K562 (cell line): ENCODE data around the gene EFNA2. TPM values are rescaled to one million over a fixed set of nuclear protein-coding genes. Genes with fewer than 3 reads are reported as not detected.

Experiments used
- COPS2 ChIP-seq: fragments of 450-650 bp; conservative IDR thresholded peaks from 2 replicates; pipeline ENCODE4 v1.6.1; 2016; ENCODE audit warnings: mild to moderate bottlenecking, moderate library complexity
- CREB1 ChIP-seq, 2 experiments: sonication (generic) in 1 of 2; formaldehyde crosslinking in 1 of 2; IDR thresholded peaks; 2 replicates each; pipeline versions ENCODE4 v1.6.1 to v1.8.0; 2012 to 2022; ENCODE audit warnings: inconsistent platforms in 1 of 2, mild to moderate bottlenecking in 1 of 2, missing genetic modification reagents in 1 of 2, moderate library complexity in 1 of 2
- HDAC2 ChIP-seq: fragments of 450-650 bp; IDR thresholded peaks from 2 replicates; pipeline ENCODE4 v1.6.1; 2016; ENCODE audit warnings: mild to moderate bottlenecking
- IRF2 ChIP-seq: sonication (generic); formaldehyde crosslinking; IDR thresholded peaks from 2 replicates; pipeline ENCODE4 v1.8.1; 2022; ENCODE audit warnings: mild to moderate bottlenecking, missing genetic modification reagents
- KDM1A ChIP-seq, 2 experiments: fragments of 450-650 bp; IDR thresholded peaks; 2 replicates each; pipeline ENCODE4 v1.6.1; 2016; ENCODE audit warnings: mild to moderate bottlenecking in 2 of 2
- LEF1 ChIP-seq: fragments of 450-650 bp; IDR thresholded peaks from 2 replicates; pipeline ENCODE4 v1.6.1; 2016; ENCODE audit warnings: mild to moderate bottlenecking
- MECOM ChIP-seq: fragments of 250-450 bp; sonication (Bioruptor Pico); IDR thresholded peaks from 2 replicates; pipeline ENCODE4 v1.8.0; 2022; ENCODE audit warnings: inconsistent platforms
- PCBP1 ChIP-seq: fragments of 200-400 bp; formaldehyde crosslinking; IDR thresholded peaks from 2 replicates; pipeline ENCODE4 v1.6.1; 2018; ENCODE audit warnings: mild to moderate bottlenecking, low read depth, low read length; ENCODE audit not compliant: poor library complexity, severe bottlenecking
- PHTF2 ChIP-seq: fragments of 250-450 bp; sonication (Bioruptor Pico); IDR thresholded peaks from 2 replicates; pipeline ENCODE4 v1.5.0; 2021; ENCODE audit warnings: mild to moderate bottlenecking
- POLR2A ChIP-seq: fragments of 450-650 bp; conservative IDR thresholded peaks from 2 replicates; pipeline ENCODE4 v1.6.1; 2016
- PURB ChIP-seq: sonication (generic); formaldehyde crosslinking; IDR thresholded peaks from 2 replicates; pipeline ENCODE4 v1.9.0; 2021; ENCODE audit warnings: low read depth, mild to moderate bottlenecking, missing genetic modification reagents
- RBM17 ChIP-seq: fragments of 200-400 bp; formaldehyde crosslinking; IDR thresholded peaks from 2 replicates; pipeline ENCODE4 v1.6.1; 2017; ENCODE audit warnings: low read depth, mild to moderate bottlenecking, low read length, borderline replicate concordance
- SIX5 ChIP-seq, 2 experiments: IDR thresholded peaks; 2 replicates each; pipeline ENCODE4 v1.6.1; 2011; ENCODE audit warnings: low read length in 2 of 2, borderline replicate concordance in 1 of 2, low read depth in 1 of 2, mild to moderate bottlenecking in 1 of 2, moderate library complexity in 1 of 2; ENCODE audit not compliant: insufficient read depth in 1 of 2
- TOE1 ChIP-seq, 2 experiments: fragments of 450-650 bp in 1 of 2; sonication (generic) in 1 of 2; formaldehyde crosslinking in 1 of 2; IDR thresholded peaks; 2 replicates each; pipeline versions ENCODE4 v1.7.1 to v1.8.0; 2016 to 2022; ENCODE audit warnings: borderline replicate concordance in 2 of 2, mild to moderate bottlenecking in 2 of 2, antibody characterized with exemption in 1 of 2, inconsistent platforms in 1 of 2, low read depth in 1 of 2, missing genetic modification reagents in 1 of 2, moderate library complexity in 1 of 2
- ZNF175 ChIP-seq: fragments of 200-800 bp; sonication (Bioruptor generic); IDR thresholded peaks from 2 replicates; pipeline ENCODE4 v1.6.1; 2016; ENCODE audit warnings: low read depth, mild to moderate bottlenecking, missing genetic modification characterization, missing compliant biosample characterization
- ZNF445 ChIP-seq: fragments of 250-450 bp; sonication (Bioruptor Pico); IDR thresholded peaks from 2 replicates; pipeline ENCODE4 v1.4.0; 2020; ENCODE audit warnings: low read depth, mild to moderate bottlenecking, moderate library complexity
- polyA plus RNA-seq, 8 experiments: library from polyadenylated mRNA; depleted of rRNA in 4 of 8; stranded (reverse) in 5 of 8; unstranded in 3 of 8; fragments of >200 nt; fragmentation: Nextera tagmentation in 2 of 8; fragmentation: Illumina TruSeq in 1 of 8; extraction: Ambion mirVana in 2 of 8; extraction: Trizol in 1 of 8; gene quantifications; 2 replicates each; pipeline versions ENCODE4 v1.2.1 to v1.2.3, GENCODE V29; 2011 to 2014; ENCODE audit warnings: inconsistent platforms in 1 of 8, missing spikeins in 1 of 8
- total RNA-seq, 7 experiments: library from RNA; depleted of rRNA in 6 of 7; stranded (reverse); fragments of >200 nt in 6 of 7; fragmentation: Illumina TruSeq in 2 of 7; extraction: Trizol in 2 of 7; gene quantifications; 2 replicates each; pipeline versions ENCODE4 v1.2.1 to v1.2.3, GENCODE V29; 2011 to 2021; ENCODE audit warnings: low replicate concordance in 1 of 7
- TF ChIP-seq, protein P1 (sequence below): fragments of 250-450 bp; sonication (Bioruptor Pico); IDR thresholded peaks from 2 replicates; pipeline ENCODE4 v1.4.0; 2020; ENCODE audit warnings: mild to moderate bottlenecking, moderate library complexity, borderline replicate concordance
- TF ChIP-seq, protein P2 (sequence below): fragments of 450-650 bp; IDR thresholded peaks from 2 replicates; pipeline ENCODE4 v1.6.1; 2018; ENCODE audit warnings: mild to moderate bottlenecking, low read depth; ENCODE audit not compliant: partially characterized antibody
- TF ChIP-seq, protein P3 (sequence below): sonication (generic); formaldehyde crosslinking; IDR thresholded peaks from 2 replicates; pipeline ENCODE4 v1.8.1; 2023; ENCODE audit warnings: missing genetic modification reagents, mild to moderate bottlenecking, borderline replicate concordance

Gene EFNA2
- total and polyA plus RNA-seq, 9 of the 15 experiments (the other 6 are each of a cell fraction or from before 2014, with no cell fraction given) = 0.11 to 0.44 (median 0.15) TPM; not detected in 6

DNA sequence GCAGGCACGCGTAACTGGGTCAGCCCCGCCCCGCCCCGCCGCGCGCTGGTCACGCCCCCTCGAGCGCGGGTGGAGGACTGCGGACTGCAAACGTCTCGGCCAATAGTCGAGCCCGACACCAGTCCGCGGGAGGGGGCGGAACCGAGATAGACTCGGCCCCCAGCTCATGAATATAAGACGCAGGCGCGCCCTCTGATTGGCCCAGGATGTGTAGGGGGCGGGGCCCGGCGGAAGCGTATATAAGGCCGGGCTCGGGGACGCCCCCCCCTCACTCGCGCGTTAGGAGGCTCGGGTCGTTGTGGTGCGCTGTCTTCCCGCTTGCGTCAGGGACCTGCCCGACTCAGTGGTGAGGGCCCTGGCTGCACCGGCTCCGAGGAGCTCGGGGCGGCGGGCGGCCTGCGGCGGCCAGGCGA is 16.6 kb upstream of the EFNA2 start, which contains the start of gene CIRBP (continued):
- TF ChIP-seq CREB1 (IDR thresholded peaks at IDR 0.05) (peak; percentile 36; the same call in 1 of the 2 replicates), CREB1 (CRISPR knock-in tag; IDR thresholded peaks at IDR 0.05) (peak; percentile 58; the same call in 1 of the 2 replicates), ZNF445 (no peak), LEF1 (no peak), PURB (CRISPR knock-in tag) (no peak), RBM17 (no peak), COPS2 (no peak), PCBP1 (peak; percentile 70), IRF2 (CRISPR knock-in tag) (no peak), KDM1A (IDR thresholded peaks at IDR 0.05) (no peak), ZNF175 (CRISPR knock-in tag) (no peak), SIX5 (IDR thresholded peaks at IDR 0.05; ENCODE audit: borderline replicate concordance in 1 of 2, insufficient read depth in 1 of 2, low read depth in 1 of 2, low read length in 2 of 2) (no peak), POLR2A (peak; percentile 99), MECOM (CRISPR knock-in tag) (no peak), PHTF2 (CRISPR knock-in tag) (no peak), TOE1 (IDR thresholded peaks at IDR 0.05; ENCODE audit: borderline replicate concordance) (no peak), TOE1 (CRISPR knock-in tag; IDR thresholded peaks at IDR 0.05; ENCODE audit: borderline replicate concordance, low read depth) (no peak), HDAC2 (no peak)
- TF ChIP-seq, protein P1, sequence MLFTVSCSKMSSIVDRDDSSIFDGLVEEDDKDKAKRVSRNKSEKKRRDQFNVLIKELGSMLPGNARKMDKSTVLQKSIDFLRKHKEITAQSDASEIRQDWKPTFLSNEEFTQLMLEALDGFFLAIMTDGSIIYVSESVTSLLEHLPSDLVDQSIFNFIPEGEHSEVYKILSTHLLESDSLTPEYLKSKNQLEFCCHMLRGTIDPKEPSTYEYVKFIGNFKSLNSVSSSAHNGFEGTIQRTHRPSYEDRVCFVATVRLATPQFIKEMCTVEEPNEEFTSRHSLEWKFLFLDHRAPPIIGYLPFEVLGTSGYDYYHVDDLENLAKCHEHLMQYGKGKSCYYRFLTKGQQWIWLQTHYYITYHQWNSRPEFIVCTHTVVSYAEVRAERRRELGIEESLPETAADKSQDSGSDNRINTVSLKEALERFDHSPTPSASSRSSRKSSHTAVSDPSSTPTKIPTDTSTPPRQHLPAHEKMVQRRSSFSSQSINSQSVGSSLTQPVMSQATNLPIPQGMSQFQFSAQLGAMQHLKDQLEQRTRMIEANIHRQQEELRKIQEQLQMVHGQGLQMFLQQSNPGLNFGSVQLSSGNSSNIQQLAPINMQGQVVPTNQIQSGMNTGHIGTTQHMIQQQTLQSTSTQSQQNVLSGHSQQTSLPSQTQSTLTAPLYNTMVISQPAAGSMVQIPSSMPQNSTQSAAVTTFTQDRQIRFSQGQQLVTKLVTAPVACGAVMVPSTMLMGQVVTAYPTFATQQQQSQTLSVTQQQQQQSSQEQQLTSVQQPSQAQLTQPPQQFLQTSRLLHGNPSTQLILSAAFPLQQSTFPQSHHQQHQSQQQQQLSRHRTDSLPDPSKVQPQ (CRISPR knock-in tag) = no peak
- TF ChIP-seq, protein P2, sequence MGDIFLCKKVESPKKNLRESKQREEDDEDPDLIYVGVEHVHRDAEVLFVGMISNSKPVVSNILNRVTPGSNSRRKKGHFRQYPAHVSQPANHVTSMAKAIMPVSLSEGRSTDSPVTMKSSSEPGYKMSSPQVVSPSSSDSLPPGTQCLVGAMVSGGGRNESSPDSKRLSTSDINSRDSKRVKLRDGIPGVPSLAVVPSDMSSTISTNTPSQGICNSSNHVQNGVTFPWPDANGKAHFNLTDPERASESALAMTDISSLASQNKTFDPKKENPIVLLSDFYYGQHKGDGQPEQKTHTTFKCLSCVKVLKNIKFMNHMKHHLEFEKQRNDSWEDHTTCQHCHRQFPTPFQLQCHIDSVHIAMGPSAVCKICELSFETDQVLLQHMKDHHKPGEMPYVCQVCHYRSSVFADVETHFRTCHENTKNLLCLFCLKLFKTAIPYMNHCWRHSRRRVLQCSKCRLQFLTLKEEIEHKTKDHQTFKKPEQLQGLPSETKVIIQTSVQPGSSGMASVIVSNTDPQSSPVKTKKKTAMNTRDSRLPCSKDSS = no peak
- TF ChIP-seq, protein P3, sequence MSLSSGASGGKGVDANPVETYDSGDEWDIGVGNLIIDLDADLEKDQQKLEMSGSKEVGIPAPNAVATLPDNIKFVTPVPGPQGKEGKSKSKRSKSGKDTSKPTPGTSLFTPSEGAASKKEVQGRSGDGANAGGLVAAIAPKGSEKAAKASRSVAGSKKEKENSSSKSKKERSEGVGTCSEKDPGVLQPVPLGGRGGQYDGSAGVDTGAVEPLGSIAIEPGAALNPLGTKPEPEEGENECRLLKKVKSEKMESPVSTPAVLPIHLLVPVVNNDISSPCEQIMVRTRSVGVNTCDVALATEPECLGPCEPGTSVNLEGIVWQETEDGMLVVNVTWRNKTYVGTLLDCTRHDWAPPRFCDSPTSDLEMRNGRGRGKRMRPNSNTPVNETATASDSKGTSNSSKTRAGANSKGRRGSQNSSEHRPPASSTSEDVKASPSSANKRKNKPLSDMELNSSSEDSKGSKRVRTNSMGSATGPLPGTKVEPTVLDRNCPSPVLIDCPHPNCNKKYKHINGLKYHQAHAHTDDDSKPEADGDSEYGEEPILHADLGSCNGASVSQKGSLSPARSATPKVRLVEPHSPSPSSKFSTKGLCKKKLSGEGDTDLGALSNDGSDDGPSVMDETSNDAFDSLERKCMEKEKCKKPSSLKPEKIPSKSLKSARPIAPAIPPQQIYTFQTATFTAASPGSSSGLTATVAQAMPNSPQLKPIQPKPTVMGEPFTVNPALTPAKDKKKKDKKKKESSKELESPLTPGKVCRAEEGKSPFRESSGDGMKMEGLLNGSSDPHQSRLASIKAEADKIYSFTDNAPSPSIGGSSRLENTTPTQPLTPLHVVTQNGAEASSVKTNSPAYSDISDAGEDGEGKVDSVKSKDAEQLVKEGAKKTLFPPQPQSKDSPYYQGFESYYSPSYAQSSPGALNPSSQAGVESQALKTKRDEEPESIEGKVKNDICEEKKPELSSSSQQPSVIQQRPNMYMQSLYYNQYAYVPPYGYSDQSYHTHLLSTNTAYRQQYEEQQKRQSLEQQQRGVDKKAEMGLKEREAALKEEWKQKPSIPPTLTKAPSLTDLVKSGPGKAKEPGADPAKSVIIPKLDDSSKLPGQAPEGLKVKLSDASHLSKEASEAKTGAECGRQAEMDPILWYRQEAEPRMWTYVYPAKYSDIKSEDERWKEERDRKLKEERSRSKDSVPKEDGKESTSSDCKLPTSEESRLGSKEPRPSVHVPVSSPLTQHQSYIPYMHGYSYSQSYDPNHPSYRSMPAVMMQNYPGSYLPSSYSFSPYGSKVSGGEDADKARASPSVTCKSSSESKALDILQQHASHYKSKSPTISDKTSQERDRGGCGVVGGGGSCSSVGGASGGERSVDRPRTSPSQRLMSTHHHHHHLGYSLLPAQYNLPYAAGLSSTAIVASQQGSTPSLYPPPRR (CRISPR knock-in tag) = no peak
